Lower lobe of right lung (tissue), 2 donors: ENCODE results near the gene EPHA7. TPM values are rescaled to one million over a fixed set of nuclear protein-coding genes. Genes with fewer than 3 reads are reported as not detected.

Experiments used
- ATAC-seq, 2 donors: fragments of 200-7000 bp; cut with Tn5 transposase; one replicate each; pipeline ENCODE4 v1.9.1; 2020 to 2022; ENCODE audit warnings: mild to moderate bottlenecking in 2 of 2, moderate library complexity in 2 of 2
- DNase-seq: peaks from one replicate; pipeline ENCODE4 v3.0.0-alpha.2; 2020
- H3K27ac ChIP-seq: fragments of 200-600 bp; one replicate; pipeline ENCODE4 v1.8.0; 2022
- H3K27me3 ChIP-seq: fragments of 200-600 bp; one replicate; pipeline ENCODE4 v1.8.0; 2022; ENCODE audit warnings: low read depth
- H3K36me3 ChIP-seq: fragments of 200-600 bp; one replicate; pipeline ENCODE4 v1.8.0; 2022; ENCODE audit warnings: mild to moderate bottlenecking
- H3K4me1 ChIP-seq: fragments of 200-600 bp; one replicate; pipeline ENCODE4 v1.8.0; 2022
- H3K4me3 ChIP-seq: fragments of 200-600 bp; one replicate; pipeline ENCODE4 v1.8.0; 2022; ENCODE audit warnings: mild to moderate bottlenecking
- H3K9me3 ChIP-seq: fragments of 200-600 bp; one replicate; pipeline ENCODE4 v1.8.0; 2022
- CTCF ChIP-seq: fragments of 200-600 bp; IDR thresholded peaks from one replicate; pipeline ENCODE4 v1.8.0; 2022; ENCODE audit warnings: antibody characterized with exemption, mild to moderate bottlenecking
- intact Hi-C: fragments of 100-400 bp; cut with DNase I; formaldehyde crosslinking; loops from one replicate; pipeline ENCODE4 v1.11.0; 2022
- total RNA-seq: library from RNA; stranded (reverse); fragmentation: NEBNext Ultra II Directional; extraction: Animal tissue kit (Norgen Biotek cat#: 25700); gene quantifications from one replicate; pipeline ENCODE4 v1.2.1, GENCODE V29; 2021
- donor health status: DM: no; HTN: yes; CAD: no; lungs with severe emphysema.

EPHA7 gene
- total RNA-seq, 1 donor from 2014 or later = 0.86 TPM

DNA sequence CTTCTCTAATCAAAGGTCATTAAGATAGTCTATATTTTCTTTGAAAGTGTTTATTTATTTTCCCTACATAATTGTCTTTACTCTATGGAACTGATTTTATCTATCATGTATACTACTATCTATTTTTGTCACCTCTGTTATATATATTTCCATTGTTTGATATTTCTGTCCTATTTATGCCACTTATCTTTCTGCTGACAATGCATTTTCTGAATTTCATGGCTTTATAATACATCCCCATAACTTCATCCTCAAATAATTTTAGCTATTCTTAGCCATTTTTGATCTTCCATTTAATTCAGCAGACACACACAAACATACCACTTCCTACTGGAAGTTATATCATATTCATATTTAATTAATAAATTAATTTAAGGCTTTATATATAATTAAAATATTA lies 123.7 kb downstream of the EPHA7 start:
- intact Hi-C loops = no loop called here
- DNase-seq = no peak
- H3K36me3 ChIP-seq = no peaks in the 10 kb centered on the region
- H3K4me3 ChIP-seq = no peak overlapping the region
- H3K9me3 ChIP-seq = no peaks in the 10 kb centered on the region
- H3K27me3 ChIP-seq = no peaks in the 10 kb centered on the region
- no peak overlapping the region for H3K27ac ChIP-seq
- no peak for TF ChIP-seq CTCF
- ATAC-seq = no peak
- H3K4me1 ChIP-seq = no peaks in the 10 kb centered on the region

DNA sequence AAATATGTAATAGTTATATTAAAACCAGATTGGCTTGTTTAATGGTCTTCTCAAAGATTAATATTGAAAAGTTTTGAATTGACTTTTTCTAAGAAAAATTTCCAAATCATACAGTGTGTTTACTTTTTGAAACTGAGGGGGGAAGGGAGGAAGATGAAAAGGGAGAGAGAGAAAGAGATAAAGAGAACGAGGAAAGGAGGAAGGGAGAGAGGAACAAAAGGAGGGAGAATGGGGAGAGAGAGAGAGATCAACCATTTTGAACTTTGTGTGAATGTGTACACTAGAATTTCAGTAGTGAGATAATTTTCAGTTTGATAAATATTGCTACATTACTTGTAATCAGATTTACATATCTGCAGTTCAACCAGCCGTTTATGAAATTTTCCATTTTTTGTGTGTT lies 124.5 kb downstream of the EPHA7 start:
- intact Hi-C loops = no loop called here
- no peak for ATAC-seq

GRCh38 chr6:93293872-93294271 lies 125.5 kb downstream of the EPHA7 start:
- Histone ChIP-seq H3K27me3 (no peaks in the 10 kb centered on the region), H3K4me1 (no peaks in the 10 kb centered on the region), H3K36me3 (no peaks in the 10 kb centered on the region), H3K27ac (no peak overlapping the region), H3K9me3 (no peaks in the 10 kb centered on the region), H3K4me3 (no peak overlapping the region)
- no peak for TF ChIP-seq CTCF
- DNase-seq (no peak), ATAC-seq (no peak)
- intact Hi-C loops = no loop called here

More for the DNA sequence above, 124.5 kb downstream of the EPHA7 start:
- TF ChIP-seq CTCF = no peak
- Histone ChIP-seq H3K4me3 (no peak overlapping the region), H3K9me3 (no peaks in the 10 kb centered on the region), H3K36me3 (no peaks in the 10 kb centered on the region), H3K27ac (no peak overlapping the region), H3K4me1 (no peaks in the 10 kb centered on the region), H3K27me3 (no peaks in the 10 kb centered on the region)
- DNase-seq = no peak

DNA sequence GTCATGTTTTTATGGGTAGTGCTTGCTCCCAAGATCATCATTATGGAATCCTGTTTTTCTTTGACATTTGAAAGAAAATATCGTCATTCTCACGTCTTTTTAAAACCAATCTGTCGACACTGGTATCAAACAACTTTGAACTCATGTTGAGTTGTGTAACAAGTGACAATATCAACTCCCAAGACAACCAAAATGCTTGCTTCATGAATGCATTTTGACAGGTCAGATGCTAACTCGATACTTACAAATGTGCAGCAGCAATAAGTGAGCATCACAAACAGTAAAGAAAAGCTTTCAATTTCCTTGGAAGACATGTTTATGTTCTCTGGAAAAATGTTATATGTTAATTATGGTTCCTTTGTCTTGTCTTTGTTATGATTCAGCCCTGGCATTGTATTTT lies 125.9 kb downstream of the EPHA7 start:
- no peak for ATAC-seq
- H3K4me1 ChIP-seq = no peaks in the 10 kb centered on the region
- no peaks in the 10 kb centered on the region for H3K27me3 ChIP-seq
- TF ChIP-seq CTCF = no peak
- no peaks in the 10 kb centered on the region for H3K9me3 ChIP-seq
- H3K27ac ChIP-seq = no peak overlapping the region
- no peak for DNase-seq
- H3K36me3 ChIP-seq = no peaks in the 10 kb centered on the region
- H3K4me3 ChIP-seq = no peak overlapping the region
- intact Hi-C loops = no loop called here

- Histone ChIP-seq H3K27me3 (no peaks in the 10 kb centered on the region), H3K4me1 (no peaks in the 10 kb centered on the region), H3K36me3 (no peaks in the 10 kb centered on the region), H3K9me3 (no peaks in the 10 kb centered on the region), H3K4me3 (no peak overlapping the region), H3K27ac (no peak overlapping the region)
- intact Hi-C loops = no loop called here
- no peak for TF ChIP-seq CTCF
- ATAC-seq (no peak), DNase-seq (peak; percentile 34)
Observed at GRCh38 chr6:93282521-93283031, 136.8 kb downstream of the EPHA7 start.

- no peak overlapping the region for H3K4me3 ChIP-seq
- intact Hi-C loops = no loop called here
- DNase-seq = no peak
- ATAC-seq = no peak
- H3K27me3 ChIP-seq = no peaks in the 10 kb centered on the region
- no peaks in the 10 kb centered on the region for H3K4me1 ChIP-seq
- no peaks in the 10 kb centered on the region for H3K9me3 ChIP-seq
- H3K36me3 ChIP-seq = no peaks in the 10 kb centered on the region
- no peak for TF ChIP-seq CTCF
- H3K27ac ChIP-seq = no peak overlapping the region
Observed at GRCh38 chr6:93278241-93278640, 141.1 kb downstream of the EPHA7 start.
